Measurements from ENCODE around the gene CGREF1.

- TF ChIP-seq CTCF (IDR thresholded peaks at IDR 0.05; ENCODE audit: poor library complexity, severe bottlenecking) (no peak), REST (IDR thresholded peaks at IDR 0.05; ENCODE audit: borderline replicate concordance) (no peak), POLR2AphosphoS5 (IDR thresholded peaks at IDR 0.05) (no peak), EZH2 (IDR thresholded peaks at IDR 0.05; ENCODE audit: borderline replicate concordance, insufficient read depth, low read length, poor library complexity, severe bottlenecking) (no peak), EP300 (conservative IDR thresholded peaks at IDR 0.05; ENCODE audit: poor library complexity, severe bottlenecking) (no peak), TAF1 (IDR thresholded peaks at IDR 0.05; ENCODE audit: low read depth) (no peak), RAD21 (conservative IDR thresholded peaks at IDR 0.05) (no peak)
Observed at GRCh38 chr2:27092696-27093429, 26.1 kb downstream of the CGREF1 start.
